G401.6 (cell line): ENCODE measurements around the gene GNGT1.
A peak's percentile ranks its signal among the peaks of the same experiment; 100 is the strongest.

Experiments
- FAIRE-seq: peaks from 2 replicates; lab custom pipeline; 2012; peaks lifted over from hg19 to GRCh38; lab: Jason Lieb, UNC

Gene GNGT1

GRCh38 chr7:93906267-93906666, at the start of gene GNGT1:
Gene GNGT1, plus strand, starts transcription at chr7:93906567. Its CDS starts 180 bp downstream, at chr7:93906747.
- FAIRE-seq = no peak

GRCh38 chr7:93858857-93859256, 47.5 kb upstream of the GNGT1 start:
- FAIRE-seq = no peak

- no peak for FAIRE-seq
Observed at GRCh38 chr7:93860261-93860660, 46.1 kb upstream of the GNGT1 start.

- FAIRE-seq = peak; percentile 71
Observed at GRCh38 chr7:93861325-93861949, 44.9 kb upstream of the GNGT1 start.

GRCh38 chr7:93862651-93863050, 43.7 kb upstream of the GNGT1 start:
- FAIRE-seq = no peak

- FAIRE-seq = no peak
Observed at GRCh38 chr7:93866886-93867285, 39.5 kb upstream of the GNGT1 start.

GRCh38 chr7:93873998-93874574, 32.3 kb upstream of the GNGT1 start:
- FAIRE-seq = no peak

- FAIRE-seq = no peak
Observed at GRCh38 chr7:93877742-93878141, 28.6 kb upstream of the GNGT1 start.

GRCh38 chr7:93879356-93879755, 27.0 kb upstream of the GNGT1 start:
- FAIRE-seq = no peak

GRCh38 chr7:93882468-93882867, 23.9 kb upstream of the GNGT1 start:
- FAIRE-seq = no peak

GRCh38 chr7:93883078-93883916, 23.1 kb upstream of the GNGT1 start:
- FAIRE-seq = no peak

GRCh38 chr7:93883917-93884345, 22.4 kb upstream of the GNGT1 start:
- no peak for FAIRE-seq

GRCh38 chr7:93884541-93884940, 21.8 kb upstream of the GNGT1 start:
- FAIRE-seq = no peak

GRCh38 chr7:93889261-93889660, 17.1 kb upstream of the GNGT1 start:
- no peak for FAIRE-seq

- no peak for FAIRE-seq
Observed at GRCh38 chr7:93890041-93890463, 16.3 kb upstream of the GNGT1 start.

- no peak for FAIRE-seq
Observed at GRCh38 chr7:93890464-93891068, 15.8 kb upstream of the GNGT1 start, which contains the start of gene TFPI2. Gene TFPI2, minus strand, starts transcription at chr7:93890753. Its CDS starts 75 bp downstream, at chr7:93890678.

GRCh38 chr7:93894426-93894825, 11.9 kb upstream of the GNGT1 start:
- no peak for FAIRE-seq

- no peak for FAIRE-seq
Observed at GRCh38 chr7:93894966-93895640, 11.3 kb upstream of the GNGT1 start.

GRCh38 chr7:93895859-93896600, 10.3 kb upstream of the GNGT1 start:
- FAIRE-seq = no peak

GRCh38 chr7:93897680-93898079, 8.7 kb upstream of the GNGT1 start:
- no peak for FAIRE-seq

- FAIRE-seq = no peak
Observed at GRCh38 chr7:93902777-93903423, 3.5 kb upstream of the GNGT1 start.
